ENCODE results near the gene FBXW9.
A peak's percentile ranks its signal among the peaks of the same experiment; 100 is the strongest.
"Not testable (repeated sequence)": the region's sequence is repeated elsewhere in the genome, so short reads cannot be mapped to it uniquely, and the experiment has no call there.

FBXW9 gene

DNA sequence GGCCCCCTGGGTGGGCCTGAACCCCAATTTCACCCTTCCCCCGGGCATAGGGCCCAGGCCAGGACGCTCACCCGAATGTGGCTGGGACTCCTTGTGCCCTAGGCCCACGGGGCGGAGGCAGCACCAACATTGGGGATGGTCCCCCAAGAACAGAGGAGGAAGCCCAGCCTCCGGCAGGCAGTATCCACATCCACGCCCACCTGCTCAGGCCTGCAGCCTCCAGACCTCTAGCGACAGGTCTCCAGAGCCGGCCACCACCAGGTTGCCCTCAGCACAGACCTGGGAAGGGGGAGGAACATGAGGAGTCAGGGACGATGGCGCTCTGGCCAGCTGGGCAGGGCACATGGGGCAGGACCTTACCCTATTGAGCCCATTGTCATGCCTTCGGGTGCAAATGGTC is 7.4 kb downstream of the FBXW9 start:
- TF ChIP-seq, protein P1, sequence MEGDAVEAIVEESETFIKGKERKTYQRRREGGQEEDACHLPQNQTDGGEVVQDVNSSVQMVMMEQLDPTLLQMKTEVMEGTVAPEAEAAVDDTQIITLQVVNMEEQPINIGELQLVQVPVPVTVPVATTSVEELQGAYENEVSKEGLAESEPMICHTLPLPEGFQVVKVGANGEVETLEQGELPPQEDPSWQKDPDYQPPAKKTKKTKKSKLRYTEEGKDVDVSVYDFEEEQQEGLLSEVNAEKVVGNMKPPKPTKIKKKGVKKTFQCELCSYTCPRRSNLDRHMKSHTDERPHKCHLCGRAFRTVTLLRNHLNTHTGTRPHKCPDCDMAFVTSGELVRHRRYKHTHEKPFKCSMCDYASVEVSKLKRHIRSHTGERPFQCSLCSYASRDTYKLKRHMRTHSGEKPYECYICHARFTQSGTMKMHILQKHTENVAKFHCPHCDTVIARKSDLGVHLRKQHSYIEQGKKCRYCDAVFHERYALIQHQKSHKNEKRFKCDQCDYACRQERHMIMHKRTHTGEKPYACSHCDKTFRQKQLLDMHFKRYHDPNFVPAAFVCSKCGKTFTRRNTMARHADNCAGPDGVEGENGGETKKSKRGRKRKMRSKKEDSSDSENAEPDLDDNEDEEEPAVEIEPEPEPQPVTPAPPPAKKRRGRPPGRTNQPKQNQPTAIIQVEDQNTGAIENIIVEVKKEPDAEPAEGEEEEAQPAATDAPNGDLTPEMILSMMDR (IDR thresholded peaks at IDR 0.05; ENCODE audit: insufficient read depth, low read length, missing control alignments), result no peak
- DNase-seq (ENCODE audit: low read depth, low spot score), result no peak
- ChIA-PET POLR2A (no interaction called here), CTCF (interaction anchor here (1.5 kb wide), 1 partner anchor 17 kb away, joined by 7 read pairs; no protein-coding TSS in a partner anchor)
- H3K4me3 ChIP-seq (ENCODE audit: low read depth, low read length), result no peak overlapping the region

GRCh38 chr19:12687496-12688196 is 8.8 kb downstream of the FBXW9 start, which contains the start of gene GNG14:
GNG14 (plus strand) TSS chr19:12687998; CDS start chr19:12688049, 51 bp downstream.
- DNase-seq (ENCODE audit: low read depth, low spot score), result no peak
- H3K4me3 ChIP-seq (ENCODE audit: low read depth, low read length), result no peak within 1 kb of the TSS
- TF ChIP-seq, protein P1 (IDR thresholded peaks at IDR 0.05; ENCODE audit: insufficient read depth, low read length, missing control alignments), result no peak
- CTCF ChIA-PET, result no interaction called here
- POLR2A ChIA-PET, result no interaction called here

DNA sequence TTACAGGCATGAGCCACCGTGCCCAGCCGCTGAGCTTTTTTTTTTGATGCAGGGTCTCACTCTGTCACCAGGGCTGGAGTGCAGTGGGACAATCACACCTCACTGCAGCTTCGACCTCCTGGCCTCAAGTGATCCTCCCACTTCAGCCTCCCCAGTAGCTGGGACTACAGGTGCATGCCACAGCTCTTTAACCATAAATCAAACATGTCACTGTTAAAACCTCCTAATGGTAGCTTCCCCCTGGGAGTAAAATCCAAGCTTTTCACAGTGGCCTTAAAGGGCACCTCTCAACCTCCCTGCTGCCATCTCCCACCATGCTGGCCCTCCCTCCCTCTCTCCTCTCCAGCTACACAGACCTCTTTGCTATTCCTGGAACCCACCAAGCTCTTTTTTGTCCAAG is 10.6 kb downstream of the FBXW9 start:
- no peak overlapping the region for H3K4me3 ChIP-seq (ENCODE audit: low read depth, low read length)
- DNase-seq (ENCODE audit: low read depth, low spot score), result no peak
- POLR2A ChIA-PET, result interaction anchor here (0.6 to 1.2 kb wide), 2 partner anchors 8 to 11 kb away, joined by 3 to 4 read pairs; partner anchors contain the start of gene FBXW9
- TF ChIP-seq, protein P1 (IDR thresholded peaks at IDR 0.05; ENCODE audit: insufficient read depth, low read length, missing control alignments), result no peak
- CTCF ChIA-PET, result interaction anchor here (0.9 to 2.4 kb wide), 6 partner anchors 8 to 162 kb away, joined by 3 to 13 read pairs (median 4); no protein-coding TSS in a partner anchor

- DNase-seq (ENCODE audit: low read depth, low spot score), result peak; percentile 89
- TF ChIP-seq, protein P1 (IDR thresholded peaks at IDR 0.05; ENCODE audit: insufficient read depth, low read length, missing control alignments), result no peak
- ChIA-PET CTCF (interaction anchor here (1.5 to 12.2 kb wide), 4 partner anchors 9 to 167 kb away, joined by 5 to 224 read pairs (median 16); a partner anchor contains a TSS), POLR2A (interaction anchor here (0.6 to 2.0 kb wide), 9 partner anchors 9 to 265 kb away, joined by 3 to 12 read pairs (median 4); partner anchors contain the start of genes FBXW9, MAN2B1 and THSD8)
- H3K4me3 ChIP-seq (ENCODE audit: low read depth, low read length), result peak within 1 kb of the TSS; percentile 98
Measured at GRCh38 chr19:12681074-12681987, 15.1 kb downstream of the FBXW9 start, which contains the start of gene DHPS. DHPS (minus strand) TSS chr19:12681880; CDS start chr19:12681766, 114 bp downstream.

GRCh38 chr19:12680034-12680433 is 16.4 kb downstream of the FBXW9 start:
- ChIA-PET CTCF (interaction anchor here (1.2 to 12.2 kb wide), 4 partner anchors 8 to 168 kb away, joined by 3 to 224 read pairs (median 16); no protein-coding TSS in a partner anchor), POLR2A (no interaction called here)
- H3K4me3 ChIP-seq (ENCODE audit: low read depth, low read length), result no peak overlapping the region
- no peak for DNase-seq (ENCODE audit: low read depth, low spot score)
- TF ChIP-seq, protein P1 (IDR thresholded peaks at IDR 0.05; ENCODE audit: insufficient read depth, low read length, missing control alignments), result no peak

- H3K4me3 ChIP-seq (ENCODE audit: low read depth, low read length); DNase-seq (ENCODE audit: low read depth, low spot score): not testable (repeated sequence)
- ChIA-PET POLR2A (interaction anchor here (0.6 kb wide), 2 partner anchors 550 to 941 kb away, joined by 3 read pairs; no protein-coding TSS in a partner anchor), CTCF (interaction anchor here (0.6 to 12.2 kb wide), 12 partner anchors 8 to 618 kb away, joined by 3 to 224 read pairs (median 8); partner anchors contain the start of genes FBXW9, MAN2B1 and WDR83)
Measured at GRCh38 chr19:12678039-12678438, 18.4 kb downstream of the FBXW9 start.

Data from AG04449 (cell line).